ENCODE results near the gene EEIG2.

GRCh38 chr1:108524676-108525075 lies 35.2 kb upstream of the EEIG2 start:
- no peak for TF ChIP-seq CTCF (IDR thresholded peaks at IDR 0.05)
- TF ChIP-seq POLR2A (IDR thresholded peaks at IDR 0.05), result no peak
